AG10803 (cell line): ENCODE measurements around the gene SCNN1G.

ENCODE experiments used
- DNase-seq: peaks from one replicate; pipeline ENCODE4 v3.0.0; 2010; ENCODE audit warnings: low read depth
- H3K4me3 ChIP-seq: 2 replicates; pipeline ENCODE4 v1.5.1; 2011; ENCODE audit warnings: mild to moderate bottlenecking, low read length, control low read depth
- CTCF ChIP-seq: conservative IDR thresholded peaks from 2 replicates; pipeline ENCODE4 v1.5.1; 2011; ENCODE audit warnings: mild to moderate bottlenecking, low read length, control low read depth, inconsistent platforms

Gene SCNN1G

GRCh38 chr16:23255000-23255399 is 72.5 kb downstream of the SCNN1G start:
- no peak for DNase-seq
- no peak for TF ChIP-seq CTCF
- no peak overlapping the region for H3K4me3 ChIP-seq

- TF ChIP-seq CTCF, result no peak
- H3K4me3 ChIP-seq, result no peak overlapping the region
- no peak for DNase-seq
Observed at GRCh38 chr16:23256440-23256839, 73.9 kb downstream of the SCNN1G start.

GRCh38 chr16:23257682-23258081 is 75.1 kb downstream of the SCNN1G start:
- TF ChIP-seq CTCF, result no peak
- H3K4me3 ChIP-seq, result no peak overlapping the region
- DNase-seq, result no peak

DNA sequence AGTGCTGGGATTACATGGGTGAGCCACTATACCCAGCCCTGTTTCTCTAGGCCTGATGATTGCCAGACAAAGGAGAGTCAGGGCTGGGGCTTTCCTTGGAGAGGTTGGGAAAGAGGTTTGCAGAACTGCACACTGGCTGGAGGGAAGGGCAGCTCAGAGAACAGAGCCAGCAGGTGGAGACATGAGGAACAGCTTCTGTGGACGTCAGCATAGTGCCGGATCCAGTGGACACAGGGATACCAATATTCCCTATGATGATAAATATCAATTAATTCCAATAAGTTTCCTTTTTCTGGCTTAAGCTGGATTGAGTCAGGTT is 76.3 kb downstream of the SCNN1G start:
- no peak for TF ChIP-seq CTCF
- no peak for DNase-seq
- H3K4me3 ChIP-seq, result no peak overlapping the region
